HG03439 (cell line): Measurements from ENCODE around the gene OTOG.

Experiments used
- ATAC-seq: cut with Tn5 transposase; IDR thresholded peaks from one replicate; pipeline ENCODE4 v1.9.1; 2021; ENCODE audit warnings: mild to moderate bottlenecking, moderate library complexity; ENCODE audit not compliant: unreplicated experiment

The OTOG gene

DNA sequence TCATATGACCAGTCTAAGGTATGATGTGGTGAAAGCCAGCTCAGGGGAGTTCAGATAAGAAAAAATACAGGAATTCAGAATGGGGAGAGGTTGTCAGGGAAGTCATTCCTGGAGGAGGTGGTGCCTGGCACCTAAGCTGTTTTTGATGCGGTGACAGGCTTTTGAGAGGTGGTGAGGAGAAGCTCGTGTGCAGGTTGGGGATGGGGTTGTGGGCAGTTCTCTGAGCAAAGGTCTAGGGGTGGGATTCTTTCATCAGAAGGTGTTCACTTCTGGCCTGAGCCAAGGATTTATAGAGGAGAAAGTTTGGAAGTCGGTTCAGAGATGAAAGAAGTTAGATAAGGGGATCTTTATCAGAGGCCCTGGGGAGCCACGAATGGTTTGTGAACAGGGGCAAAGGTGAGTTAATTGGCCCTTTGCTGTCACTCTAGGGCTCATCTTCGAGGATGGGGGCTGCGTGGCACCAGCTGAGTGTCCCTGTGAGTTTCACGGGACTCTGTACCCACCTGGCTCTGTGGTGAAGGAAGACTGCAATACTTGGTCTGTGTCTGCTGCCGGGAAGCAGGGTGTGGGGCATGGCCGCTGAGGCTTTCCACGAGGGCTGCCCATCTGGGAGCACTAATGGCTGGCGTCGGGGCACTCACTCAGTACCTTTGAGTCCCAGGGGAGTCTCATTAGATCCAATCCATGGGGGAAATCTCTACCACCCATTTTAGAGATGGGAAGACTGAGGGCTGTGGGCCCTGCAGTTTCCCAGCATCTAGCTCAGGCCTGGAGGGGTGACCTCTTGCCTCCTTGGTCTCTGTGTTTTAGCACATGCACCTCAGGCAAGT, 13.4 kb downstream of the OTOG start:
- no peak for ATAC-seq

DNA sequence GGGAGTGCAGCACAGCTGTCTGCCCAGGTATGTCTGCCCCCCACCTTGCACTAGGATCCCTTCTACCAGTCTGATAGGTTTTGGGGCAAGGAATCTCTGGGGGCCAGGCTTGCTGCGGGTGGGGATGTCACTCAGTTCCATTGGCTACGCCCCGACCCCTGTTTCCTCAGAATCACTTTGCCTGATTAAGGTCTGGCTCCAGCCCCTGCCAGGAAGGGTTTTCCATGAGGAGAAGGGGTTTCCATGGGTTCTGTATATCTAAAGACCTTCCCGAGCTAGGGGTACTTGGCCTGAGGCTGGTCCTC, 14.0 kb downstream of the OTOG start:
- ATAC-seq = no peak

DNA sequence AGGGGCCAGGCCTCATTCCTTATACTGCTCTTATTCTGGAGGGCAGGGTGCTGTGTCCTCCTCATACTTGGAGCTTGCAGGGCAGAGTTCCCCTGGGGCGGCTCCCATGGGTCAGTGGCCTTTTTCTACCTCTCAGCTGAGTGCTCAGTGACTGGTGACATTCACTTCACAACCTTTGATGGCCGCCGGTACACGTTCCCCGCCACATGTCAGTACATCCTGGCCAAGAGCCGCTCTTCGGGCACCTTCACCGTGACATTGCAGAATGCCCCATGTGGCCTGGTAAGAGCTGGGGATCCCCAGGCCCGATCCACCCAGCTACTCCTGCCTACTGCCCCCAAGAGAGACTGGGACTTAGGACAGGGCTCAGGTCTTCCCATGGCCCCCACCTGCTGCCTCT, 14.5 kb downstream of the OTOG start:
- ATAC-seq = no peak

DNA sequence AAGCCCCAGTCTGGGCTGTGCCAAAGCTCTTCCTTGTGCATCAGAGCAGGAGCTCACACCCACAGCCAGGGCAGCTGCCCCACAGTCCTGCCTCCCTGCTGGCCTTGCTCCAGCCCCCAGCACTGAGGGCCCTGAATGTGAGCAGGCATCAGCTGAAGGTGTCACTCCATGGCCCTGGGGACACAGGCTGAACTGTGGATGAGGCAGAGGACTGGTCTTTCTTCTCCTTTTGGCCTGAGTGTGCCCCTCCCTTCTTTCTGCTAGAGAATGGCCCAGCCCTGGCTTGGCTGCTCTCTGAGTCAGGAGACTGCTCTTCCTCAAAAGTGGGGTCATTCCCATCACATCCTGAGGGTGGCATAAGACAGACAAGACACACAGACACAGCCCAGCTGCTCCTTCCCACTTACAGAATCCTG, 16.2 kb downstream of the OTOG start:
- no peak for ATAC-seq

DNA sequence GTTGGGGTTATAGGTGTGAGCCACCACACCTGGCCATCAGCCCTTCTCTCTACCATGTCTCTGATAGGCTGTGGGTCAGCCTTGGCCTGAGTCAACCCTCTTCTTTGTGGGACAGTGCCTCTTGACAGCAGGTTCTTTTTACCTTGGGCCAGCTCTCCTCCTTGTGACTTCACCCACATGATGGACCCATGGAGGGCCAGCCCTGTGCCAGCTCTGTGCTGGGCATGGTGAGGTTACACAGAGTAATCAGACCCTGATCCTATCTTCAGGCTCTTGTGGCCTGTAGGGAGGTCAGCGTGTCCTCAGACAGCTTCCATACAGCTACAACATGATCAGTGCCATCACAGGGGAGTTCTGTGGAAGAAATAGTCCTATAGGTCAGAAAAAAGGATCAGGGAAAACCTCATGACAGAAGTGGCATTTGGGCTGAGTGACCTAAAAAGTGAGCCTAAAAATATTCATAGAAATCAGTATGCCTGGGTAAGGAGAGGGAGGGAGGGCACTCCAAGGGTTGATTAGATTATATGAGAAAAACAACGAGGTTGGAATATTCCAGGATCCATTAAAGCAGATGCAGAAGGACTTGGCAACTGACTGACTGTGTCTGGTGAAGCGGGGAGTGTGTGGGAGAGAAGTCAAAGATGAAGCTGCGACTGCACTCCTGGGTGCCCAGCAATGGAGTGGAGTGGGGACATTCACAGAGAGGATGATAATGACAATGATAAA, 17.1 kb downstream of the OTOG start:
- no peak for ATAC-seq

DNA sequence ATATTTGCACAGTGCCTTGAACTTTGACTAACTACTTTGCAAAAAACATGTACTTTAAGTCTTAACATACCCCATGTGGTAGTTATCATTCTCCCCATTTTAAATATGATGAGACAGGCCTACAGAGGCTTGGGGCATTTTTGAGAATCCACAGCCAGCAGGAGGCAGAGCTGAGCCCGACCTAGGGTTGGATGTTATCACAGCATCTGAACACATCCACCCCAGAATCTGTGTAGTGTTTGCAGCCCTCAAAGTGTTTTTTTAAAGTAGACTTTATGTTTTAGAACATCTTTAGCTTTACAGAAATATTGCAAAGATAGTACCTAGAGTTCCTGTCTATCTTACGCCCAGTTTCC, 17.6 kb downstream of the OTOG start:
- no peak for ATAC-seq

DNA sequence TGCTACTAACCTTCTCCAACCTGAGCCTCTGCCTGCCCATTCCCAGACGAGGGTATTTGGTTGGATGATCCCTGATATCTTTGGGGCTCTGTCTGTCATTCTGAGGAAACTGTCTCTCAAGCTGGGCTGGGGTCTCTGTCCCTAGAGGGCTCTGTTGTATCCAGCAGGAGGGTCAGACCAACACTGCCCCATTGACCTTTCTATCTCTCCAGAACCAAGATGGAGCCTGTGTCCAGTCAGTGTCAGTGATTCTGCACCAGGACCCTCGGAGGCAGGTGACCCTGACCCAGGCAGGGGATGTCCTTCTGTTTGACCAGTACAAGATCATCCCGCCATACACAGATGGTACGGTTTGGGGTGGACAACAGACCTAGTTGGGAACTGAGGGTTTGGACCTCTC, 21.9 kb downstream of the OTOG start:
- no peak for ATAC-seq

DNA sequence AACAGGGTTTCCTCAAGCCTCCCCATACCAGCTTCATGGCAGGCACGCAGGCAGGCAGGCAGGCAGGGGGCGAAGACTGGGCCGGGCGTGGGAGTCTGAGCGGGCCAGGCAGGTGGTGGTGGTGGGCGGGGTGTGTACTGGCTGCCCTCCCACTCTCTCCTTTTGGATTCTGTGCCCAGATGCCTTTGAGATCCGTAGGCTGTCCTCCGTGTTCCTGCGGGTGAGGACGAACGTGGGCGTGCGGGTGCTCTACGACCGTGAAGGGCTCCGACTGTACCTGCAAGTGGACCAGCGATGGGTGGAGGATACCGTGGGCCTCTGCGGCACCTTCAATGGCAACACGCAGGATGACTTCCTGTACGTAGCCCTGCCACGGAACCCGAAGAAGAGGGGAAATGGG, 23.0 kb downstream of the OTOG start:
- no peak for ATAC-seq

DNA sequence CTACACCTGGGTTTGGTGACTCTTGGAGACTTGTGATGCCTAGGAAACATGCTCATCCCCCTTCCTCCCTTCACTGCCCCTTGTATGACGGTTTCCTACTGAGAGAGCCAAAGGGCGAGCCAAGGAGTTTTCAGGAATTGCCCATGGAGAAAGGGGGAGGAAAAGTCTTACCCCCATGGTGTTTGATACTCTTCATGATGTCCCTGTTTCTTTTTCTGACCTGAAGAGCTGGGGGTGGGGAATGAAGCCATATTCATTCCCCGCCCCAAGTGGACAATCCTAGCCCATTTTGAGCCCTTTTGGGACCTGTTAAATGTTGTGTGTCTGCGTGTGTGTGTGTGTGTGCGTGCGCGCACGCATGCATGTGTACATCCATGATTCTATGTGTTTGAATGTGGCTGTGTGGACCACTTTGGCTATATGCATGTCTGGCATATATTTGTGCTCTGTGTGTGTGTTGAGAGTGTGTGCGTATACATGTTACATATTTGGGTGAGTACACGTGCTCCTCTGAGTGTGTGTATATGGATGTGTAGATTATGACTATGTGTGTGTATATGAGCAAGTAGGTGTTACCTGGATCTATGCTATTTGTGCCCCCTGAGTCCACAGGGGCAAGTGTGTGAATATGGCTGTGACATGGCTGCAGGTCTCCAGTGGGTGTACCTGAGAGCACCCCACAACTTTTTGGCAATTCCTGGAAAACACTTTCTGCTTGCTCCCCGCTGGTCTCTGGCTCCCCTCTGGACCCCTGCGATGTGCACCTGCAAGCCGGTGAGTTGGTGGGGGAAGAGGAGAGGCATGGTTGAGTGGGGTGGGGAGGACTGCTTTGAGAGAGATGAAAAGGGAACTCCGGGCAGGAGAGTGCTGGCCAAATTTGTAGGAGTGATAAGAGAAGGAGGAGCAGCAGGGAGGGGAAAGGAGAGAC, 24.6 kb downstream of the OTOG start:
- ATAC-seq = no peak

DNA sequence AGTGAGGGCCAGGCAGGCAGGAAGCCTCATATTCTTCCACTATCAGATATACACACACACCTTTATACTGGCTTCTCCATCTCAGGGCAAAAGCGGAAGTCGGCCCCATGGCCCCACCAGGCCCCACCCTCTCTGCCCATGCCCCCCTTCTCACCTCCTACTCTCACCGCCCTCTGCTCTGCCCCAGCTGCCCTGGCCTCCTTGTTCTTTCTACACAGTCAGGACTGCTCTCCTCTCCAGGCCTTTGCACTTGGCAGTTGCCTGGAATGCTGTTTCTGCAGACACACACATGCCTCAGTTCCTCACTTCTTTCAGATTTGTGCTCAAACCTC, 25.3 kb downstream of the OTOG start:
- ATAC-seq = no peak

DNA sequence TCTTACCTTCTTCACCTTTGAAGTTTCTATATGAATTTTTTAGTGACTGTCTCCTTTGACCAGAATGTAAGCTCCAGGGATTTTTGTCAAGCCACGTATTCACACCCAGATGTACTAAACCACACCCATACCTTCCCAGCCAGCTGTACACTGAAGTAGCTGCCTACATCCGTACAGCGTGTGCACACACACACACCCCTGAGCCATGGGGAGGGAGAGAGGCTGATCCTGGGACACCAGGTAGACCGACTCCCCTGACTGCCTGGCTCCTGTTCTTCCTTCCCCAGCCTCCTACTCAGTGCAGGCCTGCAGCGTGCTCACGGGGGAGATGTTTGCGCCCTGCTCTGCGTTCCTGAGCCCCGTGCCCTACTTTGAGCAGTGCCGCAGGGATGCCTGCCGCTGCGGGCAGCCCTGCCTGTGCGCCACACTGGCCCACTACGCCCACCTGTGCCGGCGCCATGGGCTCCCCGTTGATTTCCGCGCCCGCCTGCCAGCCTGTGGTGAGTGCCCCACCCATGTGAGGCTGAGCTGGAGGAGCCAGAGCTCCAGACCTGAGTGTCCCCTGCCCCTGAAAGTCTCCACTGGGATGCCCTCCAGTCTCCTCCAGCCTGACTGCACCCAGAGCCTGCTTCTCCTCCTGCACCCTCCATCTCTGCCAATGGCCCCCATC, 25.9 kb downstream of the OTOG start:
- ATAC-seq = no peak

DNA sequence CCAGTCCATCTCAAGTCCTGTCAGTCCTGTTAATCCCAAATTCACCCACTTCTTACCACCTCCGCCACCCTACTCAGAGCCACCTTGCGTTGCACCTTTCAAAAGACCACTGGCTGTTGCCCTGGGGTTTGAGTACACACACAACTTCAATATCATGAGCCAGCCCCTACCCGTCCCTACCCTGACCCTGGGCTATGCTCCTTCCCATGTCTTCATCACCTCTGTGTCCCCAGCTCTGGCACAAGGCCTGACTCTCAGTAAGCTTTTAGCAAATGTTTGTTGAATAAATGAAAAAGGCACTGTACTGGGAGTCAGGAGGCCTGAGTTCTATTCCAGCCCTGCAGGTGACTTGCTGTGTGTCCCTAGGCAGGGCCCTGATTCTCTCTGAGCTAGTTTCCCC, 26.5 kb downstream of the OTOG start:
- no peak for ATAC-seq

DNA sequence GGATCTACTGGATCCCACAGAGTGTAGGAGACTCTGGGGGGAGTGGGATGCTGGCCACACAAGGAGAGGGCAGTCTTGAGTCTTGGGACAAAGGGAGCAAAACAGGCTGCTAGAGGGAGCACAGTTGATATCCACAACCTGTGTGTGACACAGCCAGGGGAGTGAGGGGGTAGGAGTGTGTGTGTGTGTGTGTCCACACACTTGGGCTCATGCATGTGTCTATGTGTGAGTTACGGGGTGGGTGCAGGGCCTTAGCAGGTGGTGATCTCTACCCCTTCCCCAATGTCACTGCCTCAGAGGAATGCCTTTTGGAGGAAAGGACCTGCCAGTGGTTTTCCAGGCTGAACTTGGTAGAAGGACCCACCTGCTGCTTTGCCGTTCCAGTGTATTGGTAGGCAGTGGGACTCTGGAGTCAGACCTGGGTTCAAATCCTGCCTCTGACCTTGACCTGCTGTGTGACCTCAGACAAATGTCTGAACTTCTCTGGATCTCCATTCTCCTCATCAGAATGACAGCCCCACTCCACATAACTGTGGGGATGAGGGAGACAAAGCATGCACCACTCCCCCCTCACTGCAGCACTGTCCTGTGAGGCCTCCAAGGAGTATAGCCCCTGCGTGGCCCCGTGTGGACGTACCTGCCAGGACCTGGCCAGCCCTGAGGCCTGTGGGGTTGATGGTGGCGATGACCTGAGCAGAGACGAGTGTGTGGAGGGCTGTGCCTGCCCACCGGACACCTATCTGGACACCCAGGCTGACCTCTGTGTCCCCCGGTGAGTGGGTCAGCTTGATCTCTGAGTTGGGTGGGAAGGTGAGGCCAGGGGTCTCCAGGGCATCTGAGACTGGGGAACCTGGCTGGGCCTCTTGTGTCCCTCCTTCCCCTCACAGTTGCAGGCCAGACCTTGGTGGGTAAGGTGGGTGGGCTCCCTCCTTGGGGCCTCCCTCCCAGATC, 27.4 kb downstream of the OTOG start:
- no peak for ATAC-seq

DNA sequence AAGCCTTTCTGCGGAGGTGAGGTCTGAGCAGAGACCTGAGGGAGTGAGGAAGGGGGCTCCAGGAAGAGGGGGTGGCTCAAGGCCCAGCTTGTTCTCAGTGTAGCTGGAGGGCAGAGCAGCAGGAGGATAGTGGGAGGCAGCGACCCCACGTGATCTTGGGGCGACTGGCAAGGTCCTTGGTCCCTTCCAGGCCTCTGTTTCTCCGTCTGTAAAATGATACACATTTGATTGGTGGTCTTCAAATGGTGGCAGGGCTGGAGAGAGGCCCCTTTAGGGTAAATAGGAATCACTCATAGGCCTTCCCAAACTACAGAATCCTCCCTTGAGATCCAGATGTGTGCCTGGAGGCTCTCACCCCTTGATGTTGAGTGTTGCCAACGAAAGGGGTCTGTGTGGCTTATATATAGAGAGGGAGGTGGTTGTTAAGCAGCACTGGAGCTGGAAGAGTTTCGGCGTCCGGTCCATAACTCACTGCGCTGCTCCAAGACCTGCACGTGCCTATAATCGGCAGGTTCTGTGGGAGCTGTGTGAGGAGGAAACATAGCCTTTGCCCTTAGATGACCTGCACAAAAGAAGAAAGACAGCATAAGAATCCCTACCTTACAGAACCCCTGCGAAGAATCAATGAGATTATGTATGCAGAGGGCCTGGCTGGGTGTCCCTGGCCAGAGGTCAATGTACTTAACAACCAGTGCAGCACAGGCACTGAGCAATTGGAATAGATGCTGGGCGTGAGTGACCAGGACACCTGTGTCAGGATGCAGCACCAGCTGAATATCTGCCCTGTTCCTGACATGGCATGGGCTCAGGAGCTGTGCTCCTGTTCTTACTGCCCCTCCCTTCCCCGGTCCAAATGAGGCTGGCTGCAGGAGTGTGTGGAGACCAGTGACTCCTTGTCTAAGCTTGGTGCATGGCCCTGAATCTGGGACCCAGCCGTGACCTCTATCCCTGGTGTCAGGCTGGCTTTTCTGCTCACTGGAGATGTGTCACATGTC, 28.7 kb downstream of the OTOG start:
- no peak for ATAC-seq

DNA sequence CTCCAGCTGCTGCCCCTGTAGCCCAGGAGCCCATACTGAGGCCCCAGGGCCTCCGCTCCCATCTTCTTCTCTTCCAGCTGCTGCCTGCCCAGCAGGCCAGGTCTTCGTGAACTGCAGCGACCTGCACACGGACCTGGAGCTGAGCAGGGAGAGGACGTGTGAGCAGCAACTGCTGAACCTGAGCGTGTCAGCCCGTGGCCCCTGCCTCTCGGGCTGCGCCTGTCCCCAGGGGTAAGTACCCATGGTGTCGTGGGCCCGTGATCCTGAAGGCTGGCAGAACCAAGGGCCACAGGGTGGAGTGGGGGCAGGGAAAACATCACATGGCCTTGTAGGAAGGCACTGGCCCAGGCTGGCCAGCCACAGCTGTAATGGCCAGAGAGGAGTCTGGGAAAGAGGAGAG, 31.2 kb downstream of the OTOG start:
- ATAC-seq = no peak

DNA sequence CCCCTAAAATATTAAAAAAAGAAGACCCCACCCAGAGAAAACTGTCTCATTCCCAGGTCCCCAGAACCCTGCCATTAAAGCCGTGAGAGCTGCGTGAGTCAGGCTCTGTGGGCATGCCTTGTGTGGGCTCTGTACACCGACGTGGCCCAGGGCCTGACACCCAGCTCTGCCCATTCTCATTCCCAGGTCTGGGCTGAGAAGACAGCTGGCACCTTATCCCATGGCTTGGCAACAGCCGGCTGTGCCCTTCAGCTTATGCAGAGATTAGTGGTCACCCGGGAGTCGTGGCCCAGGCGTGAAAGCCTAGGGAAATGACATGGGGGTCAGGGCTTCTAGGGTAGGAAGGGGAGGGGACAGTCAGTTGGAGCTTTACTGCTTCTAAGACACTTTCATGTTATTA, 31.9 kb downstream of the OTOG start:
- ATAC-seq = no peak

DNA sequence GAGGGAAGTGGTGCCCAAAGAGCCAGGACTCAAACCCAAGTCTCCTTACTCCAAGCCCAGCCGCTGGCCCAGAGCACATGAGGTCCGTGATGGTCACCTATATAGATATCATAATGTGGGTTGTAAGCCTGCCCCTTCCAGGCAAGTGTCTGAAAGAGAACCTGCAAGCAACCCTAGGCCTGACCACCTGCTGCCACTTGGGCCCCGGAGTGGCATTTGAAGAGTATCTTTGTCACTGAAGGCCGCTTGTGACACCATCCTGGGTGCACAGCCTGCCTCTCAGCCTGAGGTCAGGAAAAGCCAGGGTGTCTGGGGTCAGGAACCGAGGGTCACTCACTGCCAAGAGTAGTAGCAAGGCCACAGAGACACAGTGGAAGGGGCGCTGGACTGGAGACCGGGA, 32.4 kb downstream of the OTOG start:
- no peak for ATAC-seq

DNA sequence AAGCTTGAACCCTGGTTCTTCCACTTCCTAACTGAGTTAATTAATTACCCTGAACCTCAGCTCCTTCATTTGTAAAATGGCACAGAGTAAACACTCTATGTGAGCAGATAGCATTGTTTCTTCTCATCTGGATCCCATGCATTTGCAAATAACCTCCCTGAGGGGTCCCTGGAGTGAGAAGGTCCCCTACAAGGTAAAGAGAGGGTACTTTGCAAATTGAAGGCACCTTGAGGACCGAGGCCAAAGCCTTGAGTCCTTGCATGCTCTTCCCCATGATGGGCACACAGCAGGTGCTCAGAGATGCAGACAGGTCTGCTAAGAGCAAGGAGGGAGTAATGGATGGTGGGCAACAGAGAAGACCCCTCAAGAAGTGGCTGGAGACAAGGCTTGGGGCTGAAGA, 33.2 kb downstream of the OTOG start:
- no peak for ATAC-seq
